ENCODE data around the gene HIF1A.

The HIF1A gene

GRCh38 chr14:61652526-61653262, 42.6 kb upstream of the HIF1A start:
- TF ChIP-seq CTCF (IDR thresholded peaks at IDR 0.05; ENCODE audit: insufficient read depth, low read length, poor library complexity, severe bottlenecking) = no peak
- no peak for TF ChIP-seq EZH2phosphoT487 (conservative IDR thresholded peaks at IDR 0.05; ENCODE audit: low read length)
- no peaks in the 10 kb centered on the region for H3F3A ChIP-seq (ENCODE audit: insufficient read depth)
- no peak overlapping the region for H3K4me3 ChIP-seq (ENCODE audit: insufficient read depth, low read length, poor library complexity, severe bottlenecking)
- H3K27me3 ChIP-seq (ENCODE audit: low read length) = no peaks in the 10 kb centered on the region
- H3K79me2 ChIP-seq (ENCODE audit: insufficient read depth, low read length) = no peaks in the 10 kb centered on the region
- no peak overlapping the region for H2AFZ ChIP-seq (ENCODE audit: low read depth, low read length, severe bottlenecking)
- no peak overlapping the region for H3K4me2 ChIP-seq (ENCODE audit: low read depth, low read length, poor library complexity, severe bottlenecking)
- H3K9ac ChIP-seq (ENCODE audit: low read length) = no peak overlapping the region
- H3K9me3 ChIP-seq (ENCODE audit: insufficient read depth, low read length) = no peaks in the 10 kb centered on the region
- no peaks in the 10 kb centered on the region for H3K36me3 ChIP-seq (ENCODE audit: low read length)
- no peaks in the 10 kb centered on the region for H3K9me2 ChIP-seq (replicated peaks; ENCODE audit: insufficient read depth, low read length)
- H3K27ac ChIP-seq (ENCODE audit: low read depth, low read length) = no peak overlapping the region
- H4K20me1 ChIP-seq (ENCODE audit: low read depth, low read length) = no peaks in the 10 kb centered on the region

DNA sequence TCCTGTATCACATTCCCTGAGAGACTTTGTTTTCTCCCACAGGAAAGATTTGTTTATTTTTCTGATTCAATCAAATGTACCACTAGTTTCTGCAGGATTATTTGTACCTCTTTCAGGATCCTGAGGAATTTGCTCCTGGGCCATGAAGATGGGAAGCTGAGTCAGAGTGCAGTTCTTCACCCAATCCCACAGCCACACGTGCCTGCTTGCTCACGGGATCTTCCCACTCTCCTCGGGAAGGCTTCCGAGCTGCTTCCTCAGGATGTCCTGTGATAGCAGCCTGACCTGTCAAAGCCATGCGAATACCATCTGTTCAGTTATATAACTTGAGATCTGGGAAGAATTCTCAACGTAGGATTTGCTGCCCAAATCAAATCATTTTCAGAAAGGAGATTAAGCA, 41.8 kb upstream of the HIF1A start:
- no peak overlapping the region for H2AFZ ChIP-seq (ENCODE audit: low read depth, low read length, severe bottlenecking)
- H4K20me1 ChIP-seq (ENCODE audit: low read depth, low read length) = no peaks in the 10 kb centered on the region
- H3F3A ChIP-seq (ENCODE audit: insufficient read depth) = no peaks in the 10 kb centered on the region
- H3K27ac ChIP-seq (ENCODE audit: low read depth, low read length) = no peak overlapping the region
- H3K9me2 ChIP-seq (replicated peaks; ENCODE audit: insufficient read depth, low read length) = no peaks in the 10 kb centered on the region
- no peaks in the 10 kb centered on the region for H3K36me3 ChIP-seq (ENCODE audit: low read length)
- no peak overlapping the region for H3K4me3 ChIP-seq (ENCODE audit: insufficient read depth, low read length, poor library complexity, severe bottlenecking)
- no peaks in the 10 kb centered on the region for H3K9me3 ChIP-seq (ENCODE audit: insufficient read depth, low read length)
- no peak overlapping the region for H3K4me2 ChIP-seq (ENCODE audit: low read depth, low read length, poor library complexity, severe bottlenecking)
- TF ChIP-seq CTCF (IDR thresholded peaks at IDR 0.05; ENCODE audit: insufficient read depth, low read length, poor library complexity, severe bottlenecking) = no peak
- TF ChIP-seq EZH2phosphoT487 (conservative IDR thresholded peaks at IDR 0.05; ENCODE audit: low read length) = no peak
- no peak overlapping the region for H3K9ac ChIP-seq (ENCODE audit: low read length)
- no peaks in the 10 kb centered on the region for H3K79me2 ChIP-seq (ENCODE audit: insufficient read depth, low read length)
- H3K27me3 ChIP-seq (ENCODE audit: low read length) = no peaks in the 10 kb centered on the region

DNA sequence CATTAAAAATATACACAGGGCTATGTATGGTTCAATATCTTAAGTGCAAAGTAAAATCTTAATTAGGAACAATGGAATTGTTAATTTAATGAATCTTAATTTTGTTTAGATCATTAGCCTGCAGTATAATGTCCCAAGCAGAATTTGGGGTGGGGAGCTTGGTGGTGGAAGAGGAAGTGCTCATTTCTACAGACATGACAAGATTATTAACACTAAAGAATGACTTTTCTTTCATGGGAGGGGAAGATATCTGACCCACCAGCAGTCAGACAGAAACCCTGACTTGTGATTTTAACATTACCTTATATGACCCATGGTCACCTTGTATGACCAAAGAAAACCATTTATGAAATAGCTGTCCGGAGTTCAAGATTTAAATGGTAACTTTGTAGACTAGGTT, 41.3 kb upstream of the HIF1A start:
- no peaks in the 10 kb centered on the region for H4K20me1 ChIP-seq (ENCODE audit: low read depth, low read length)
- no peaks in the 10 kb centered on the region for H3K27me3 ChIP-seq (ENCODE audit: low read length)
- H3K4me2 ChIP-seq (ENCODE audit: low read depth, low read length, poor library complexity, severe bottlenecking) = no peak overlapping the region
- H3K4me3 ChIP-seq (ENCODE audit: insufficient read depth, low read length, poor library complexity, severe bottlenecking) = no peak overlapping the region
- H3K36me3 ChIP-seq (ENCODE audit: low read length) = no peaks in the 10 kb centered on the region
- no peak overlapping the region for H2AFZ ChIP-seq (ENCODE audit: low read depth, low read length, severe bottlenecking)
- no peaks in the 10 kb centered on the region for H3K9me3 ChIP-seq (ENCODE audit: insufficient read depth, low read length)
- H3K27ac ChIP-seq (ENCODE audit: low read depth, low read length) = no peak overlapping the region
- H3K9me2 ChIP-seq (replicated peaks; ENCODE audit: insufficient read depth, low read length) = no peaks in the 10 kb centered on the region
- no peak overlapping the region for H3K9ac ChIP-seq (ENCODE audit: low read length)
- H3F3A ChIP-seq (ENCODE audit: insufficient read depth) = no peaks in the 10 kb centered on the region
- no peaks in the 10 kb centered on the region for H3K79me2 ChIP-seq (ENCODE audit: insufficient read depth, low read length)
- TF ChIP-seq EZH2phosphoT487 (conservative IDR thresholded peaks at IDR 0.05; ENCODE audit: low read length) = no peak
- no peak for TF ChIP-seq CTCF (IDR thresholded peaks at IDR 0.05; ENCODE audit: insufficient read depth, low read length, poor library complexity, severe bottlenecking)
